ENCODE data around the gene SLC8A2.

Gene SLC8A2

GRCh38 chr19:47471733-47472457, at the start of gene SLC8A2:
TSS of gene SLC8A2 (minus strand) at chr19:47471893. CDS start at chr19:47466403, 5,490 bp downstream.
- H3K4me1 ChIP-seq (ENCODE audit: control insufficient read depth in 2 of 2, insufficient read depth in 2 of 2, low read length in 2 of 2) = no peaks in the 10 kb centered on the region
- H3K27ac ChIP-seq (ENCODE audit: low read depth in 2 of 2, low read length in 2 of 2) = no peak within 1 kb of the TSS
- no peak within 1 kb of the TSS for H3K9ac ChIP-seq (ENCODE audit: low read depth in 1 of 2, low read length in 2 of 2)
- H3K9me3 ChIP-seq (ENCODE audit: control insufficient read depth in 2 of 2, low read length in 2 of 2) = no peaks in the 10 kb centered on the region
- H3K4me3 ChIP-seq (ENCODE audit: low read length in 2 of 2) = no peak within 1 kb of the TSS
- no peaks in the 10 kb centered on the region for H3K36me3 ChIP-seq (ENCODE audit: control insufficient read depth in 2 of 2, insufficient read depth in 2 of 2, low read length in 2 of 2)
- H3K27me3 ChIP-seq (ENCODE audit: control insufficient read depth in 2 of 2, insufficient read depth in 2 of 2, low read length in 2 of 2) = peaks cover 23 to 31% of the 10 kb centered on the region in 2 donors

GRCh38 chr19:47520839-47521238, 49.1 kb upstream of the SLC8A2 start:
- Histone ChIP-seq H3K36me3 (ENCODE audit: control insufficient read depth in 2 of 2, insufficient read depth in 2 of 2, low read length in 2 of 2) (no peaks in the 10 kb centered on the region), H3K4me1 (ENCODE audit: control insufficient read depth in 2 of 2, insufficient read depth in 2 of 2, low read length in 2 of 2) (peaks cover 9 to 10% of the 10 kb centered on the region in 2 donors), H3K27ac (ENCODE audit: low read depth in 2 of 2, low read length in 2 of 2) (no peak overlapping the region), H3K4me3 (ENCODE audit: low read length in 2 of 2) (no peak overlapping the region), H3K9me3 (ENCODE audit: control insufficient read depth in 2 of 2, low read length in 2 of 2) (no peaks in the 10 kb centered on the region), H3K9ac (ENCODE audit: low read depth in 1 of 2, low read length in 2 of 2) (no peak overlapping the region), H3K27me3 (ENCODE audit: control insufficient read depth in 2 of 2, insufficient read depth in 2 of 2, low read length in 2 of 2) (no peaks in the 10 kb centered on the region)

- H3K9me3 ChIP-seq (ENCODE audit: control insufficient read depth in 2 of 2, low read length in 2 of 2) = no peaks in the 10 kb centered on the region
- H3K36me3 ChIP-seq (ENCODE audit: control insufficient read depth in 2 of 2, insufficient read depth in 2 of 2, low read length in 2 of 2) = no peaks in the 10 kb centered on the region
- peaks cover 11 to 12% of the 10 kb centered on the region in 2 donors for H3K4me1 ChIP-seq (ENCODE audit: control insufficient read depth in 2 of 2, insufficient read depth in 2 of 2, low read length in 2 of 2)
- no peaks in the 10 kb centered on the region for H3K27me3 ChIP-seq (ENCODE audit: control insufficient read depth in 2 of 2, insufficient read depth in 2 of 2, low read length in 2 of 2)
- no peak overlapping the region for H3K4me3 ChIP-seq (ENCODE audit: low read length in 2 of 2)
- H3K9ac ChIP-seq (ENCODE audit: low read depth in 1 of 2, low read length in 2 of 2) = peak overlapping the region in 1 of 2 donors; percentile 8
- no peak overlapping the region for H3K27ac ChIP-seq (ENCODE audit: low read depth in 2 of 2, low read length in 2 of 2)
Observed at GRCh38 chr19:47520343-47520806, 48.7 kb upstream of the SLC8A2 start.

- Histone ChIP-seq H3K4me3 (ENCODE audit: low read length in 2 of 2) (no peak overlapping the region), H3K27ac (ENCODE audit: low read depth in 2 of 2, low read length in 2 of 2) (no peak overlapping the region), H3K4me1 (ENCODE audit: control insufficient read depth in 2 of 2, insufficient read depth in 2 of 2, low read length in 2 of 2) (peaks cover 10 to 16% of the 10 kb centered on the region in 2 donors), H3K27me3 (ENCODE audit: control insufficient read depth in 2 of 2, insufficient read depth in 2 of 2, low read length in 2 of 2) (no peaks in the 10 kb centered on the region), H3K9me3 (ENCODE audit: control insufficient read depth in 2 of 2, low read length in 2 of 2) (no peaks in the 10 kb centered on the region), H3K36me3 (ENCODE audit: control insufficient read depth in 2 of 2, insufficient read depth in 2 of 2, low read length in 2 of 2) (no peaks in the 10 kb centered on the region), H3K9ac (ENCODE audit: low read depth in 1 of 2, low read length in 2 of 2) (no peak overlapping the region)
Observed at GRCh38 chr19:47518854-47519253, 47.2 kb upstream of the SLC8A2 start.

- Histone ChIP-seq H3K36me3 (ENCODE audit: control insufficient read depth in 2 of 2, insufficient read depth in 2 of 2, low read length in 2 of 2) (no peaks in the 10 kb centered on the region), H3K9me3 (ENCODE audit: control insufficient read depth in 2 of 2, low read length in 2 of 2) (no peaks in the 10 kb centered on the region), H3K27me3 (ENCODE audit: control insufficient read depth in 2 of 2, insufficient read depth in 2 of 2, low read length in 2 of 2) (no peaks in the 10 kb centered on the region), H3K4me1 (ENCODE audit: control insufficient read depth in 2 of 2, insufficient read depth in 2 of 2, low read length in 2 of 2) (peaks cover 11 to 16% of the 10 kb centered on the region in 2 donors), H3K27ac (ENCODE audit: low read depth in 2 of 2, low read length in 2 of 2) (no peak overlapping the region), H3K4me3 (ENCODE audit: low read length in 2 of 2) (no peak overlapping the region), H3K9ac (ENCODE audit: low read depth in 1 of 2, low read length in 2 of 2) (peak overlapping the region in 1 of 2 donors; percentile 34)
Observed at GRCh38 chr19:47518139-47518538, 46.4 kb upstream of the SLC8A2 start.

- no peaks in the 10 kb centered on the region for H3K9me3 ChIP-seq (ENCODE audit: control insufficient read depth in 2 of 2, low read length in 2 of 2)
- peaks cover 0 to 3% of the 10 kb centered on the region in 2 donors for H3K36me3 ChIP-seq (ENCODE audit: control insufficient read depth in 2 of 2, insufficient read depth in 2 of 2, low read length in 2 of 2)
- peak within 1 kb of the TSS; percentile 95 to 98 for H3K4me3 ChIP-seq (ENCODE audit: low read length in 2 of 2)
- H3K27ac ChIP-seq (ENCODE audit: low read depth in 2 of 2, low read length in 2 of 2) = peak within 1 kb of the TSS; percentile 95 to 99
- H3K27me3 ChIP-seq (ENCODE audit: control insufficient read depth in 2 of 2, insufficient read depth in 2 of 2, low read length in 2 of 2) = no peaks in the 10 kb centered on the region
- peaks cover 35 to 43% of the 10 kb centered on the region in 2 donors for H3K4me1 ChIP-seq (ENCODE audit: control insufficient read depth in 2 of 2, insufficient read depth in 2 of 2, low read length in 2 of 2)
- peak within 1 kb of the TSS; percentile 99 to 100 for H3K9ac ChIP-seq (ENCODE audit: low read depth in 1 of 2, low read length in 2 of 2)
Observed at GRCh38 chr19:47514869-47515588, 43.3 kb upstream of the SLC8A2 start, which contains the start of gene NAPA. TSS of gene NAPA (minus strand) at chr19:47515063. CDS start at chr19:47514940, 123 bp downstream.

GRCh38 chr19:47514151-47514868, 42.6 kb upstream of the SLC8A2 start:
- Histone ChIP-seq H3K27me3 (ENCODE audit: control insufficient read depth in 2 of 2, insufficient read depth in 2 of 2, low read length in 2 of 2) (no peaks in the 10 kb centered on the region), H3K4me3 (ENCODE audit: low read length in 2 of 2) (peak overlapping the region; percentile 95 to 98), H3K27ac (ENCODE audit: low read depth in 2 of 2, low read length in 2 of 2) (peak overlapping the region; percentile 95 to 99), H3K9me3 (ENCODE audit: control insufficient read depth in 2 of 2, low read length in 2 of 2) (no peaks in the 10 kb centered on the region), H3K36me3 (ENCODE audit: control insufficient read depth in 2 of 2, insufficient read depth in 2 of 2, low read length in 2 of 2) (peaks cover 0 to 8% of the 10 kb centered on the region in 2 donors), H3K9ac (ENCODE audit: low read depth in 1 of 2, low read length in 2 of 2) (peak overlapping the region; percentile 99 to 100), H3K4me1 (ENCODE audit: control insufficient read depth in 2 of 2, insufficient read depth in 2 of 2, low read length in 2 of 2) (peaks cover 35 to 47% of the 10 kb centered on the region in 2 donors)

- H3K27me3 ChIP-seq (ENCODE audit: control insufficient read depth in 2 of 2, insufficient read depth in 2 of 2, low read length in 2 of 2) = no peaks in the 10 kb centered on the region
Observed at GRCh38 chr19:47512948-47513319, 41.2 kb upstream of the SLC8A2 start.

GRCh38 chr19:47512183-47512947, 40.7 kb upstream of the SLC8A2 start:
- Histone ChIP-seq H3K4me3 (ENCODE audit: low read length in 2 of 2) (peak overlapping the region; percentile 49 to 98), H3K9ac (ENCODE audit: low read depth in 1 of 2, low read length in 2 of 2) (peak overlapping the region; percentile 79 to 100)

More at GRCh38 chr19:47512948-47513319, 41.2 kb upstream of the SLC8A2 start:
- Histone ChIP-seq H3K4me3 (ENCODE audit: low read length in 2 of 2) (peak overlapping the region; percentile 49 to 98), H3K36me3 (ENCODE audit: control insufficient read depth in 2 of 2, insufficient read depth in 2 of 2, low read length in 2 of 2) (peaks cover 0 to 8% of the 10 kb centered on the region in 2 donors), H3K27ac (ENCODE audit: low read depth in 2 of 2, low read length in 2 of 2) (peak overlapping the region; percentile 89 to 92), H3K9ac (ENCODE audit: low read depth in 1 of 2, low read length in 2 of 2) (peak overlapping the region; percentile 79 to 100), H3K9me3 (ENCODE audit: control insufficient read depth in 2 of 2, low read length in 2 of 2) (no peaks in the 10 kb centered on the region), H3K4me1 (ENCODE audit: control insufficient read depth in 2 of 2, insufficient read depth in 2 of 2, low read length in 2 of 2) (peaks cover 35 to 47% of the 10 kb centered on the region in 2 donors)

More at GRCh38 chr19:47512183-47512947, 40.7 kb upstream of the SLC8A2 start:
- Histone ChIP-seq H3K4me1 (ENCODE audit: control insufficient read depth in 2 of 2, insufficient read depth in 2 of 2, low read length in 2 of 2) (peaks cover 35 to 47% of the 10 kb centered on the region in 2 donors), H3K27me3 (ENCODE audit: control insufficient read depth in 2 of 2, insufficient read depth in 2 of 2, low read length in 2 of 2) (no peaks in the 10 kb centered on the region), H3K36me3 (ENCODE audit: control insufficient read depth in 2 of 2, insufficient read depth in 2 of 2, low read length in 2 of 2) (peaks cover 0 to 8% of the 10 kb centered on the region in 2 donors), H3K9me3 (ENCODE audit: control insufficient read depth in 2 of 2, low read length in 2 of 2) (no peaks in the 10 kb centered on the region), H3K27ac (ENCODE audit: low read depth in 2 of 2, low read length in 2 of 2) (peak overlapping the region; percentile 89 to 92)
